Fibroblast of lung (primary cell): ENCODE results near the gene VTI1A.

Experiments used
- CTCF ChIP-seq, 2 donors: IDR thresholded peaks in 1 of 2; conservative IDR thresholded peaks in 1 of 2; 1 replicate in 1 of 2; 2 replicates in 1 of 2; pipeline ENCODE4 v1.5.1; 2011 to 2012; ENCODE audit warnings: low read length in 2 of 2, control low read depth in 1 of 2, inconsistent platforms in 1 of 2, low read depth in 1 of 2, mild to moderate bottlenecking in 1 of 2
- EZH2 ChIP-seq: IDR thresholded peaks from 2 replicates; pipeline ENCODE4 v1.5.1; 2012; ENCODE audit warnings: low read length, control low read depth, mild to moderate bottlenecking; ENCODE audit errors: missing control alignments

GRCh38 chr10:112539340-112539739 lies 92.3 kb downstream of the VTI1A start:
- TF ChIP-seq CTCF (conservative IDR thresholded peaks at IDR 0.05 in 1 of 2, IDR thresholded peaks at IDR 0.05 in 1 of 2; ENCODE audit: low read depth in 1 of 2, low read length in 2 of 2) (no peak), EZH2 (no peak)
